ENCODE measurements around the gene RNF4. TPM values are rescaled to one million over a fixed set of nuclear protein-coding genes. Genes with fewer than 3 reads are reported as not detected.

Gene RNF4
- total and polyA plus RNA-seq, 10 of the 15 experiments (the other 5 are each of a cell fraction or from before 2014, with no cell fraction given): 34.9 to 145 (median 76.1) TPM

DNA sequence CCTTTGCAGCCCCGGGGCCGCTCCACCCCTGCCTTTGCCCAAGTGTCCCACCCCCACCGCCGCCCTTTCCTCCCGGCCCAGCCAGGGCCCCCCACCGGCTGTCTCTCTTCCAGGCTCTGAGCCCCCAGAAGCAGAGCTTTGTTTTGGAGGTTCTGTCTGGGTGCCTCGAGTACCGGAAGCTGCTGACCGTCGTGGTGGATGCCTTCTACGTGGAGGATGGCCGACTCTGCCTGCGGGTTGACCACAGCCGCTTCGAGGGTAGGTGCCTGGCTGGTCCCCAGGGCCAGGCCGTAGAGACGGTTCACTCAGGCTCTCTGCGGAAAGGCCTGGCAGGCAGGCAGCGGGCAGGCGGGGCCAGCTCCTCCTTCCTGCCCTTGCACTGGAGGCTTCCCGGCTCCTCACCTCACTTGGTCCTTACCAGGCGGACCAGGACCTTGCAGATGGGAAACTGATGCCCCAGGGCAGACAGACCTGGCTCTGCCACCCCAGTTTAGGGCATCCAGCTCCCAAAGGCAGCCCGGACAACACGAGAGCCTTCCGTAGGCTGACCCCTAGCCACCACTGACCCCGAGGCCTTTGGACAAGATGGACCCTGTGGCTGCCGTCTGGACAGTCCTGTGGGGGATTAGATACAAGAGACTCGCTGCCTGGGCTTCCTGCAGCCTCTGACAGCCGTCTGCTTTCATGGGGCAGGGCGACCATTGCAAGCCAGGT lies 32.0 kb upstream of the RNF4 start:
- no peak overlapping the region for H3K4me3 ChIP-seq
- ChIA-PET RAD21 (ENCODE audit: unreplicated experiment) (interaction anchor here (0.6 to 1.2 kb wide), 2 partner anchors 9 to 217 kb away, joined by 3 to 5 read pairs; no protein-coding TSS in a partner anchor), CTCF (interaction anchor here (0.6 to 1.8 kb wide), 4 partner anchors 18 to 217 kb away, joined by 3 to 6 read pairs (median 3); partner anchors contain the start of gene CFAP99), POLR2A (no interaction called here), SMC1A (ENCODE audit: uncharacterized antibody, unreplicated experiment) (interaction anchor here (0.9 to 1.6 kb wide), 3 partner anchors 14 to 217 kb away, joined by 3 to 5 read pairs (median 3); no protein-coding TSS in a partner anchor)
- in situ Hi-C loops (cut with MboI): no loop called here
- H3K9me3 ChIP-seq (replicated peaks; ENCODE audit: control insufficient read depth, insufficient read depth, low read length): no peaks in the 10 kb centered on the region
- FAIRE-seq (no peak), ATAC-seq (no peak), DNase-seq (ENCODE audit: low read depth, low spot score) (no peak)
- H3K79me2 ChIP-seq (ENCODE audit: control insufficient read depth, insufficient read depth, low read length): no peaks in the 10 kb centered on the region
- H3K27ac ChIP-seq (ENCODE audit: control insufficient read depth, insufficient read depth): no peak overlapping the region
- H3K4me2 ChIP-seq (ENCODE audit: control insufficient read depth, insufficient read depth): no peak overlapping the region
- no TSS peak for BruUV-seq (replicated peaks)
- intact Hi-C loops (cut with micrococcal nuclease; ENCODE audit: unreplicated experiment): no loop called here
- WGBS (ENCODE audit: insufficient coverage, insufficient replicate concordance, low lambda C conversion rate, missing lambda C conversion rate): 59% methylated on average over 30 of the region's 30 CpGs
- H3K9ac ChIP-seq (ENCODE audit: control insufficient read depth, insufficient read depth, low read length): no peak overlapping the region
- H2AFZ ChIP-seq (ENCODE audit: control insufficient read depth, low read depth, low read length): no peak overlapping the region
- peaks cover 3% of the 10 kb centered on the region; the same call in 1 of the 2 replicates for H3K4me1 ChIP-seq (ENCODE audit: control insufficient read depth, insufficient read depth, low read length)
- H3K36me3 ChIP-seq (ENCODE audit: control insufficient read depth in 2 of 2, insufficient read depth in 2 of 2, low read length in 1 of 2): no peaks in the 10 kb centered on the region
- peaks cover 0 to 1% of the 10 kb centered on the region in 2 experiments; a peak in 2 of 4 replicates for H3K27me3 ChIP-seq (replicated peaks in 1 of 2; ENCODE audit: control insufficient read depth in 2 of 2, insufficient read depth in 2 of 2, low read length in 1 of 2)
- no peaks in the 10 kb centered on the region for H4K20me1 ChIP-seq (ENCODE audit: control insufficient read depth, insufficient read depth)
- TF ChIP-seq TBL1XR1 (IDR thresholded peaks at IDR 0.05; ENCODE audit: low read depth, low read length) (no peak), IKZF2 (IDR thresholded peaks at IDR 0.05) (no peak), ZNF24 (IDR thresholded peaks at IDR 0.05) (no peak), CHD2 (IDR thresholded peaks at IDR 0.05; ENCODE audit: borderline replicate concordance, low read depth, low read length) (no peak), YBX1 (IDR thresholded peaks at IDR 0.05) (no peak), ESRRA (IDR thresholded peaks at IDR 0.05; ENCODE audit: low read length) (no peak), POLR2A (IDR thresholded peaks at IDR 0.05; ENCODE audit: low read depth, low read length) (no peak), MEF2A (IDR thresholded peaks at IDR 0.05; ENCODE audit: insufficient read depth, low read depth, low read length) (no peak), CEBPB (IDR thresholded peaks at IDR 0.05; ENCODE audit: borderline replicate concordance in 1 of 2, low read depth in 2 of 2, low read length in 2 of 2) (no peak)
- TF ChIP-seq, protein P1, sequence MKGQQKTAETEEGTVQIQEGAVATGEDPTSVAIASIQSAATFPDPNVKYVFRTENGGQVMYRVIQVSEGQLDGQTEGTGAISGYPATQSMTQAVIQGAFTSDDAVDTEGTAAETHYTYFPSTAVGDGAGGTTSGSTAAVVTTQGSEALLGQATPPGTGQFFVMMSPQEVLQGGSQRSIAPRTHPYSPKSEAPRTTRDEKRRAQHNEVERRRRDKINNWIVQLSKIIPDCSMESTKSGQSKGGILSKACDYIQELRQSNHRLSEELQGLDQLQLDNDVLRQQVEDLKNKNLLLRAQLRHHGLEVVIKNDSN (IDR thresholded peaks at IDR 0.05; ENCODE audit: borderline replicate concordance, extremely low read length, insufficient read depth, low read depth, low read length): no peak
- TF ChIP-seq, protein P2, sequence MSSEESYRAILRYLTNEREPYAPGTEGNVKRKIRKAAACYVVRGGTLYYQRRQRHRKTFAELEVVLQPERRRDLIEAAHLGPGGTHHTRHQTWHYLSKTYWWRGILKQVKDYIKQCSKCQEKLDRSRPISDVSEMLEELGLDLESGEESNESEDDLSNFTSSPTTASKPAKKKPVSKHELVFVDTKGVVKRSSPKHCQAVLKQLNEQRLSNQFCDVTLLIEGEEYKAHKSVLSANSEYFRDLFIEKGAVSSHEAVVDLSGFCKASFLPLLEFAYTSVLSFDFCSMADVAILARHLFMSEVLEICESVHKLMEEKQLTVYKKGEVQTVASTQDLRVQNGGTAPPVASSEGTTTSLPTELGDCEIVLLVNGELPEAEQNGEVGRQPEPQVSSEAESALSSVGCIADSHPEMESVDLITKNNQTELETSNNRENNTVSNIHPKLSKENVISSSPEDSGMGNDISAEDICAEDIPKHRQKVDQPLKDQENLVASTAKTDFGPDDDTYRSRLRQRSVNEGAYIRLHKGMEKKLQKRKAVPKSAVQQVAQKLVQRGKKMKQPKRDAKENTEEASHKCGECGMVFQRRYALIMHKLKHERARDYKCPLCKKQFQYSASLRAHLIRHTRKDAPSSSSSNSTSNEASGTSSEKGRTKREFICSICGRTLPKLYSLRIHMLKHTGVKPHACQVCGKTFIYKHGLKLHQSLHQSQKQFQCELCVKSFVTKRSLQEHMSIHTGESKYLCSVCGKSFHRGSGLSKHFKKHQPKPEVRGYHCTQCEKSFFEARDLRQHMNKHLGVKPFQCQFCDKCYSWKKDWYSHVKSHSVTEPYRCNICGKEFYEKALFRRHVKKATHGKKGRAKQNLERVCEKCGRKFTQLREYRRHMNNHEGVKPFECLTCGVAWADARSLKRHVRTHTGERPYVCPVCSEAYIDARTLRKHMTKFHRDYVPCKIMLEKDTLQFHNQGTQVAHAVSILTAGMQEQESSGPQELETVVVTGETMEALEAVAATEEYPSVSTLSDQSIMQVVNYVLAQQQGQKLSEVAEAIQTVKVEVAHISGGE (CRISPR knock-in tag; IDR thresholded peaks at IDR 0.05): no peak
- TF ChIP-seq, protein P3, sequence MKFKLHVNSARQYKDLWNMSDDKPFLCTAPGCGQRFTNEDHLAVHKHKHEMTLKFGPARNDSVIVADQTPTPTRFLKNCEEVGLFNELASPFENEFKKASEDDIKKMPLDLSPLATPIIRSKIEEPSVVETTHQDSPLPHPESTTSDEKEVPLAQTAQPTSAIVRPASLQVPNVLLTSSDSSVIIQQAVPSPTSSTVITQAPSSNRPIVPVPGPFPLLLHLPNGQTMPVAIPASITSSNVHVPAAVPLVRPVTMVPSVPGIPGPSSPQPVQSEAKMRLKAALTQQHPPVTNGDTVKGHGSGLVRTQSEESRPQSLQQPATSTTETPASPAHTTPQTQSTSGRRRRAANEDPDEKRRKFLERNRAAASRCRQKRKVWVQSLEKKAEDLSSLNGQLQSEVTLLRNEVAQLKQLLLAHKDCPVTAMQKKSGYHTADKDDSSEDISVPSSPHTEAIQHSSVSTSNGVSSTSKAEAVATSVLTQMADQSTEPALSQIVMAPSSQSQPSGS (IDR thresholded peaks at IDR 0.05; ENCODE audit: low read length): no peak
- TF ChIP-seq, protein P4, sequence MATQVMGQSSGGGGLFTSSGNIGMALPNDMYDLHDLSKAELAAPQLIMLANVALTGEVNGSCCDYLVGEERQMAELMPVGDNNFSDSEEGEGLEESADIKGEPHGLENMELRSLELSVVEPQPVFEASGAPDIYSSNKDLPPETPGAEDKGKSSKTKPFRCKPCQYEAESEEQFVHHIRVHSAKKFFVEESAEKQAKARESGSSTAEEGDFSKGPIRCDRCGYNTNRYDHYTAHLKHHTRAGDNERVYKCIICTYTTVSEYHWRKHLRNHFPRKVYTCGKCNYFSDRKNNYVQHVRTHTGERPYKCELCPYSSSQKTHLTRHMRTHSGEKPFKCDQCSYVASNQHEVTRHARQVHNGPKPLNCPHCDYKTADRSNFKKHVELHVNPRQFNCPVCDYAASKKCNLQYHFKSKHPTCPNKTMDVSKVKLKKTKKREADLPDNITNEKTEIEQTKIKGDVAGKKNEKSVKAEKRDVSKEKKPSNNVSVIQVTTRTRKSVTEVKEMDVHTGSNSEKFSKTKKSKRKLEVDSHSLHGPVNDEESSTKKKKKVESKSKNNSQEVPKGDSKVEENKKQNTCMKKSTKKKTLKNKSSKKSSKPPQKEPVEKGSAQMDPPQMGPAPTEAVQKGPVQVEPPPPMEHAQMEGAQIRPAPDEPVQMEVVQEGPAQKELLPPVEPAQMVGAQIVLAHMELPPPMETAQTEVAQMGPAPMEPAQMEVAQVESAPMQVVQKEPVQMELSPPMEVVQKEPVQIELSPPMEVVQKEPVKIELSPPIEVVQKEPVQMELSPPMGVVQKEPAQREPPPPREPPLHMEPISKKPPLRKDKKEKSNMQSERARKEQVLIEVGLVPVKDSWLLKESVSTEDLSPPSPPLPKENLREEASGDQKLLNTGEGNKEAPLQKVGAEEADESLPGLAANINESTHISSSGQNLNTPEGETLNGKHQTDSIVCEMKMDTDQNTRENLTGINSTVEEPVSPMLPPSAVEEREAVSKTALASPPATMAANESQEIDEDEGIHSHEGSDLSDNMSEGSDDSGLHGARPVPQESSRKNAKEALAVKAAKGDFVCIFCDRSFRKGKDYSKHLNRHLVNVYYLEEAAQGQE (IDR thresholded peaks at IDR 0.05; ENCODE audit: low read depth, low read length): no peak

All from GM12878 (cell line).